Measurements from ENCODE around the gene ZMIZ1.

Gene ZMIZ1

GRCh38 chr10:79101560-79102497 lies 33.1 kb downstream of the ZMIZ1 start:
- DNase-seq, result no peak

- DNase-seq, result no peak
These were observed 33.7 kb downstream of the ZMIZ1 start for GRCh38 chr10:79102498-79102874.

- DNase-seq, result no peak
These were observed 34.4 kb downstream of the ZMIZ1 start for GRCh38 chr10:79103129-79103528.

GRCh38 chr10:79103585-79103984 lies 34.8 kb downstream of the ZMIZ1 start:
- no peak for DNase-seq

- no peak for DNase-seq
These were observed 36.5 kb downstream of the ZMIZ1 start for GRCh38 chr10:79105150-79105739.

GRCh38 chr10:79105818-79106217 lies 37.1 kb downstream of the ZMIZ1 start:
- no peak for DNase-seq

- DNase-seq, result no peak
These were observed 37.7 kb downstream of the ZMIZ1 start for GRCh38 chr10:79106256-79107050.

GRCh38 chr10:79107736-79108264 lies 39.0 kb downstream of the ZMIZ1 start:
- no peak for DNase-seq

GRCh38 chr10:79108728-79109127 lies 40.0 kb downstream of the ZMIZ1 start:
- no peak for DNase-seq

- DNase-seq, result no peak
These were observed 42.7 kb downstream of the ZMIZ1 start for GRCh38 chr10:79111427-79111826.

GRCh38 chr10:79111846-79112614 lies 43.3 kb downstream of the ZMIZ1 start:
- DNase-seq, result no peak

- DNase-seq, result no peak
These were observed 44.2 kb downstream of the ZMIZ1 start for GRCh38 chr10:79112881-79113431.

GRCh38 chr10:79113827-79114226 lies 45.1 kb downstream of the ZMIZ1 start:
- DNase-seq, result no peak

- no peak for DNase-seq
These were observed 46.5 kb downstream of the ZMIZ1 start for GRCh38 chr10:79115302-79115701.

- no peak for DNase-seq
These were observed 47.6 kb downstream of the ZMIZ1 start for GRCh38 chr10:79116368-79116767.

GRCh38 chr10:79116801-79117723 lies 48.3 kb downstream of the ZMIZ1 start:
- no peak for DNase-seq

- DNase-seq, result no peak
These were observed 49.8 kb downstream of the ZMIZ1 start for GRCh38 chr10:79118286-79119202.

- no peak for DNase-seq
These were observed 50.5 kb downstream of the ZMIZ1 start for GRCh38 chr10:79119306-79119705.

- DNase-seq, result no peak
These were observed 54.8 kb downstream of the ZMIZ1 start for GRCh38 chr10:79123547-79123963.

- DNase-seq, result no peak
These were observed 55.3 kb downstream of the ZMIZ1 start for GRCh38 chr10:79124066-79124465.
